Fibroblast of skin of back (primary cell): ENCODE measurements around the gene SRSF12.
"Not testable (repeated sequence)": the region's sequence is repeated elsewhere in the genome, so short reads cannot be mapped to it uniquely, and the experiment has no call there.

Experiments used
- DNase-seq: peaks from one replicate; pipeline ENCODE4 v3.0.0-alpha.2; 2013

SRSF12 gene

DNA sequence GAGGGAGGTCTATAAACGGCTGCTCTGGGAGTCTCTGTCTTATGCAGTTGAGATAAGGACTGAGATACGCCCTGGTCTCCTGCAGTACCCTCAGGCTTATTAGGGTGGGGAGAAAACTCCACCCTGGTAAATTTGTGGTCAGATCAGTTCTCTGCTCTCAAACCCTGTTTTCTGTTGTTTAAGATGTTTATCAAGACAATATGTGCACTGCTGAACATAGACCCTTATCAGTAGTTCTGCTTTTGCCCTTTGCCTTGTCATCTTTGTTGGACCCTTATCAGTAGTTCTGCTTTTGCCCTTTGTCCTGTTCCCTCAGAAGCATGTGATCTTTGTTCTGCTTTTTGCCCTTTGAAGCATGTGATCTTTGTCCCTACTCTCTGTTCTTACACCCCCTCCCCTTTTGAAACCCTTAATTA is 10.4 kb upstream of the SRSF12 start:
- not testable (repeated sequence) for DNase-seq

DNA sequence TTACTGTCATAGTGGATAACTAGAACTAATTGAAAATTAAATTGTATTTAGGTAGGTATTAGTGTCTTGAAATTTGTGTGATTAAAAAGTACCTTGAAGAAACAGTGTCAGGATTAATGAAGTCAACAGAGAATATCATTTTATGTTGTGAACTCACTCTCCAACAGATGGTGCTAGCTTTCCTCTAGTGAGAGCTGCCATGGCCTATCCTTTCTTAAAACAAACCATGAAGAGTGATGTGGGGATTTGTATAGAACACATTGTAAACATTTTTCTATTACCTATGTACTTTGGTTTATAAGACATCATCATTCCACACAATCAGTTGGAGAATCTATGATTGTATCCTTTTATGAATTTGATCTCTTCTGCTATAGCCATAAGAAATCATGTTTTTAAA is 4.8 kb upstream of the SRSF12 start:
- DNase-seq: peak; percentile 50

DNA sequence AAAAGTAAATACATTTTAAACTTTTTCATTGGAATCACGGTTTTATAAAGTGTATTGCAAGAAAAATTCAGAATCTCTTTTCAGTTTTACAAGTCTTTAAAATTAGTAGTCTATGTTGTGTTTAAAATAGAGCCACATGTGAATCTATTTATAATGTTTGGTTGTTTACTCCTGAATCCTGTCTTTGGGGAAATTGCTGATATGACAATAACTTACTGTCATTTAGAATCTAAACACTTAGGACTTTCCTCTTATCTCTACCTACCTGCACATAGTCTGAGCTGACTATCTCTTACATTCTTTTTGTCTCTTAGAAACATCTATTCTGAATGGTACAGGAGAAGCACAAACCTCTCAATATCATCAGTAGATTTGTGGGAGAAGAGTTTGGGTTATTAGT is 4.1 kb upstream of the SRSF12 start:
- no peak for DNase-seq

DNA sequence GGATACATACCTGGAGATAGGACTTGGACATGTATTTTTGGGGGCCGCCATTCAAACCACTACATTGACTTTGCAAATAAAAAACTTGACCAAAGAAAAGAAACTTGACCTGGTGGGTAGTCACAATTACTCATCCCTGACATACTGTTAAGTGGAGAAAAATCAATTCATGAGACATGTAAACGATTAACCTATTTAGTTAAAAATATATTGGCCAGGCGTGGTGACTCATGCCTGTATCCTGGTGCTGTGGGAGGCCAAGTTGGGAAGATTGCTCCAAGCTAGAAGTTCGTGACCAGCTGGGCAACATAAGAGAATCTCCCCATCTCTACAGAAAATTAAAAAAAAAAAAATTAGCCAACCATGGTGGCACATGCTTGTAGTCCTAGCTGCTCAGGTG is 2.5 kb upstream of the SRSF12 start:
- peak; percentile 12 for DNase-seq

DNA sequence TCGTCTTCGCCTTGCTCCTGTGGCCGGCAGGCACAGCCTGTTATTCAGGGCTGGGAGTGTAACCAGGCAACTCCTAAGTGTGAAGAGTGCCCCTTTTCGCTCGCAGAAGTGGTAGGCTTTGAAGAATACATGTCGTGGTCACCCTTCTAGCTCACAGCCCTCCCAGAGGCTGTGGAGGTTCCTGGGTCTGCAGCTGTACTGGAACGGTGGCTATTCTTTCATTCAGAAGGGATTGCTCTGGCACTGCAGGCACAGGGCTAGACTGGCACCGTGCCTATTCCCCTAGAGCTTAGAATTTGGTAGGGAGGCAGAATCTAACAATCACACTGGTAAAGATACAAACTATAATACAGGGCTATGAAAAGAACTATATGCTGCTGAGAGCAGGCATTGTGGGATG is 1.1 kb upstream of the SRSF12 start:
- no peak for DNase-seq

DNA sequence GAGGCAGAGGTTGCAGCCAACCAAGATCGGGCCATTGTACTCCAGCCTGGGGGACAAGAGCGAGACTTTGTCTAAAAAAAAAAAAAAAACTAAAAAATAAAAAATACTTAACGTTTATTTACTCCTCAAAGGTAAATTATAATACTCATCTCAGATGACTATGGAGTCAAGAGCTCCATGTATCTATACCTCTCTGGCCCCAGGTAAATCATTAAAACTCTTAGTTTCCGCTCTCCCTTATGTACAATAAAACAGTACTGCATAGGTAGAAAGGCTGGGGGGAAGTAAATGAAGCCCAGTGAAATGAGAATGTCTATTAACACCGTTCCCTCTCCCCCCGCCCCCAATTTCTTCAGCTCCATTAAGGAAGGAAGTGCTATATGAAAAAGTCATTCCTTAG is 1.2 kb downstream of the SRSF12 start:
- no peak for DNase-seq

DNA sequence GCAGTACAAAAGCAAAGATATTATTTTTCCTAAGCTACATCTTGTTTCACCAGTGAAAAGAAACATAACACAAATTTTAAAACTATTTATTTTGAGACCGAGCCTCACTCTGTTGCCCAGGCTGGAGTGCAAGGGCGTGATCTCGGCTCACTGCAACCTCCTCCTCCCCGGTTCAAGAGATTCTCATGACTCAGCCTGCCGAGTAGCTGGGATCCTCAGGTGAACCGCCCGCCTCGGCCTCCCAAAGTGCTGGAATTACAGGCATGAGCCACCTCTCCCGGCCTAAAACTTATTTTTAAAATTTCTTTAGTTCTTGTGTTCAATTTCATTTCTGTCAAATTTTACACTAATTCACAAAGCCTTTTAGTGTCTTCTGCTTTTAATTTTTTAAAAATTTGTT is 5.9 kb downstream of the SRSF12 start:
- DNase-seq: no peak

DNA sequence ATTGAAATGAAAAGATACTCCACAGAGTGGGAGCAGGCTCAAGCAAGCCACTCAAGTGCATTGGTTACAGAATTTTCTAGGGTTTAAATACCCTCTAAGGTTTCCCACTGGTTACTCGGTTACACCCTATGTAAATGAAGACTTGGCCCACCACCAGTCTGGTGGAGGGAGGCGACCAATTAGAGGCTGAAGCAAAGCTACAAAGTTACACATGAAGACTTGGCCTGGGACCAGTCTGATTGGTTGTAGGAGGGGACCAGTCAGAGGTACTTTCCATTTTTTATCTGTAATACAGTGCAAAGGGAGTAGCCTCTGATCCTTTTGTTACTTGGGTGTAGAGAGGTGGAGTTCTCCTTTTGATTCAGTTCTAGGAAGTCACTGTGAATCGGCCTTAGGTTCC is 7.6 kb downstream of the SRSF12 start:
- DNase-seq: no peak

DNA sequence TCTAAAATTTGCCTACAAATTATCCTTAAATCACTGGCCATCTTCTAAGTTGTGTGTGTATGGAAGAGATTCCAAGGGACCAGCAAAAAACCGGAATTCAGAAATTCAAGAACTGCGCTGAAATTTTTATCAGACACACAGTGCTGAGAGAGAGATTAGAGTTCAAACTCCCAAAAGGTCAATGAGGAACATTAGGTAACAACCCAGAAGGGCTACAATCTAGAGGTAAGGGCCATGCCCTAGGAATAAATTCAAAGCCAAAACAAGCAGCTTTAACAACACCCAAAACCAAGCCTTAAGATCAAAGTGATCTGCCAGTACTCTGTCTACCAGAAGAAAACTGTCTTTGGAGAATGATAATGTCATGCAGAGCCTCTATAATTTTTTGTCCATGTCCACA is 17.8 kb downstream of the SRSF12 start:
- peak; percentile 64 for DNase-seq

DNA sequence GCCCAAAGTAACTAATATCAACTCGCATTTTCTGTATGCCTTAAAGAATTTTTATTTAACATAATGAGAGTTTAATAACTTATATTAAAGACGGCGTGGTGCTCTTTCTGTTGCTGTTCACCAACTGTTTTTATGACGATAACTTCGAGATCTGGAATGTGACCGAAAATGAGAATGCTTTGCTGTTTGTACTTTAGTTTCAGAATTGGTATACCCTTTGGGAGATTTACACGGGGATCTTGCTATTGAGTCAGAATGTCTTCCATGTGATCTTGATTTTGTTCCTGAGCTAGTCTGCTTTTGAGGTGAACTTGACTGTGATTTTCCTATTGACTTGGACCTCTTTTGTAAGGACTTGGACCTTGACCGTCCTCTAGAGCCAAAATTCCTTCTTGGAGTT is 19.4 kb downstream of the SRSF12 start:
- DNase-seq: no peak

DNA sequence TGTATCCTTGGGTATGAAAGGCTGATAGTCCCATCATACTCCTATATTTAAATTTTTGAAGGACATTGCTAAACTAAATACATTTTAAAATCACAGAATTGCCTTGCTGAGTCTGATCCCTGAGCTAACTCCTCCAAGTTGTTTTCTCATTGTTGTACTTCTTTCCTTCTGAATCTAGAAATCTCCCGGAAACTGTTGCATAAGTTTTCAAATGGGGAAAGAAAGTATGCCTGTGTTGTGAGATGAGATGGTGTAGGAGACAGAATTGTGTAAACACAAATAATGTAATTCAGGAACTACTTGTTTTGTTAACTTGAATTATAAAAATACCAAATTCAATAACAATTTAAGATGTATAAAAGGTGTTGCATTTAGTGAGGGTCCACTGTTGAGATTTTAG is 30.0 kb downstream of the SRSF12 start:
- DNase-seq: no peak

DNA sequence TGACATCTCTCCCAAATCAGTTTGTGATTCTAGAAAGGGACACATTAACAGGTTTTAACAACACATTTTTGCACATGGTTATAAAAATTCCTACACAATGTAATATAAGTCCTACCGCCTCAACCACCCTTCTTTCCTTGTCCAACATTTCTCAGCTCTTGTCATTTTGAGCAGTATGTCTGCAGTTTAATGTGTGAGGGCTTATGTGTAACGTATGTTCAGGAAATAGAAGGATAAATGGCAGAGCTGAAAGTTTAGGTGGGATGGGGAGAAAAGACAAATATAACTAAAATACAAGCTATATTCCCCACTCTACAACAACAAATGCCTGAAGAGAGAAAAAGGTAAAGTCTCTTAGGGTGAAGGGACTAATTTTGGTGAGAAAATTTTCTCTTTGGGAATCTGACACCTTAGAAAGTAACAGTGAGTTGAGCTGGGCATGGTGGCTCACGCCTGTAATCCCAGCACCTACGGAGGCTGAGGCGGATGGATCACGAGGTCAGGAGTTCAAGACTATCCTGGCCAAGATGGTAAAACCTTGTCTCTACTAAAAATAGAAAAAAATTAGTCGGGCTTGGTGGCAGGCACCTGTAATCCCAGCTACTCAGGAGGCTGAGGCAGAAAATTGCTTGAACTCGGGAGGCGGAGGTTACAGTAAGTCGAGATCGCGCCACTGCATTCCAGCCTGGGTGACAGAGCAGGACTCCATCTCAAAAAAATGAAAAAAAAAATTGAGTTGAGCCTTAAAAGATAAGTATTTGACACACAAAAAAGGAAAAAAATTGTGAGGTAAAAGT is 32.3 kb downstream of the SRSF12 start:
- DNase-seq: no peak

DNA sequence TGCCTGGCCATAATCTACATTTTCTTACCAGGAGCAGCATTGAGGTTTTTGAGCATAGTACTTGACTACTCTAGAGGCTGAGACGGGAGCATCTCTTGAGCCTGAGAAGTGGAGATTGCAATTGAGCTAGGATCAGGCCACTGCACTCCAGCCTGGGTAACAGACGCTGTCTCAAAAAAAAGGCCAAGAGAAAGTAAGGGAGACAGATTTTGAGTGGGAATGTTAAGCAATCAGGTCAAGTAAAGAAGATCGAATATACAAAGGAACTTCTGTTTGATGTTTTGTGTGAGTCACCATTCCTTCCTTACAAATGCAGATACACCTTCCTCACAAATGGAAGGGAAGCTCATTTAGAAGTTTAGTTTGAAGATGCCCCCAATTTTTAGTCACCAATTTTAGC is 32.9 kb downstream of the SRSF12 start:
- DNase-seq: no peak

DNA sequence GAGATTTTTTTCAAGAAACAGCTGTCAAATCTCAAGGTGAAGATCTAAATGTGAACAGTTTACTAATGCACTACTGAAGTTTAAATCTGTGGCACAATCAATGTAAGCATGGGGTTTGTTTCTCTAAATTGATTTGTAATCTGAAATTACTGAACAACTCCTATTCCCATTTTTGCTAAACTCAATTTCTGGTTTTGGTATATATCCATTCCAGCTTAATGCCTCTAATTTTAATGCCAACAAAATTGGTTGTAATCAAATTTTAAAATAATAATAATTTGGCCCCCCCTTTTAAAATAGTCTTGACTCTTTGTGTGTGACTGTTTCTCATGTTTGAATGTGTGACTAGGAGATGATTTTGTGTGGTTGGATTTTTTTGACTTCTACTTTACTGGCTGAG is 33.3 kb downstream of the SRSF12 start:
- no peak for DNase-seq

DNA sequence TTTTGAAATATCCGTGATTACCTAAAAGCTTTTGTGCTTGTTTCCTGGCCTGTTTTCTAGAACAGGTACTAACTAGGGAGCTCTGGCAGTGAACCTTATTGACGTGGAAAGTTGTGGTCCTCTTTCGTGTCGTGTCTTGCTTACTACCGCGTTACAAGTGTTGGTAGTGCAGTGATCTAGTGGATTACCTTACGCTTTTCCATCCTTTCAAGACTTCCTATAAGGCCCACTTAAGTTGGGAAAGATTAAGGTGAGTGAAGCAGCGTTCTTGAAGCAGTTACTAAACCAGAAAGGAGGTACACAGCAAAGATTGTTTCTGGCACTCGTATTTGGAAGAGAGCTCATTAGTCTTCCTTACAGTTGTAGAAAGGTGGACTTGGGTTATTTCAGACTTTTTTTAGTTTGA is 35.4 kb downstream of the SRSF12 start:
- peak; percentile 27 for DNase-seq

DNA sequence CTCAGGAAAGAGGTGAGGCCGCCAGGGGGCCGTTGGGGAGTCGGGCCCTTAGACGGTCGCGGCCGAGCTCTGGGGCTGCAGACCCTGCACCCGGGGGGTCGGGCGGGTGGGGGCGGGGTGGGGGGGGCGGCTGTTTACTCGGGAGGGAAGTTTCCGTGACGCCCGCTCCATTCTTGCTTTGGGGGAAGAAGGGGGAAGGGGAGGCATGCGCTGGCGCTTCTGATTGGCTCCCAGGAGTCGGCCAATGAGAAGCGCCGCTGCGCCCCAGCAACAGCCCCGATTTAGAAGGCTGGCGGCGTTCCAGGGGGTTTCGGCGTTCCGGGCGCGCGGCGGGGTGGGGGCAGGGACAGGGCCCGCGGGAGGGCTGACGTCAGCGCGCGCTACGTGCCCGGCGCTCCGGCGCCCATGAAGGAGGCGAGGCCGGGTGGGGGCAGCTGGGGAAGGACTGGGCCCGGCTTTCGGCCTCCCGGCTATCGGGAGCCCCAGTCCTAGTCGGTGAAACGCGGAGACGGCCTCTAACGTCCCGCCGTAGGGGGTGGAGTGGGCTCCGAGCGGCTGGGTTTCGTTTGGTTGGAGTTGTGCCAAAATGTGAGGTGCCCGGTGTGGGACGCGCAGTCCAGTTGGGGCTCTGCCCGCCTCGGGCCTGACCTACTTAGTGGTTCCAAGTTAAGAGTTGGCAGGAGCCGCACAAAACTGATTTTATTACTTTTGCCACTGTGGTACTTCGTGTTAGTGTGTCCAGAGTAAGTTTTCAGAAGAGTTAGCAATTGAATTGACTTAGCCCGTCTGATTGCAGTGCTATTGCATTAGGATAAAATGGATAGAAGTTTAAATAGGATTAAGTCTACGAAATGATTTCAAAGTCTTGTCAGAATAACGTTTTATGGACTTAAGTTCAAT is 36.2 kb downstream of the SRSF12 start:
- DNase-seq: peak; percentile 97

DNA sequence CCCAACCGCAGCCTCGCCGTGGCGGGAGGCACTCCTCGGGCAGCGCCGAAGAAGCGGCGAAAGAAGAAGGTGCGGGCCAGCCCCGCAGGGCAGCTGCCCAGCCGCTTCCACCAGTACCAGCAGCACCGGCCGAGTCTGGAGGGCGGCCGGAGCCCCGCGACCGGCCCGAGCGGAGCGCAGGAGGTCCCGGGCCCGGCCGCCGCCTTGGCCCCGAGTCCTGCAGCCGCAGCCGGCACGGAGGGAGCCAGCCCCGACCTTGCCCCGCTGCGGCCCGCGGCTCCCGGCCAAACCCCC is 36.8 kb downstream of the SRSF12 start:
- no peak for DNase-seq

DNA sequence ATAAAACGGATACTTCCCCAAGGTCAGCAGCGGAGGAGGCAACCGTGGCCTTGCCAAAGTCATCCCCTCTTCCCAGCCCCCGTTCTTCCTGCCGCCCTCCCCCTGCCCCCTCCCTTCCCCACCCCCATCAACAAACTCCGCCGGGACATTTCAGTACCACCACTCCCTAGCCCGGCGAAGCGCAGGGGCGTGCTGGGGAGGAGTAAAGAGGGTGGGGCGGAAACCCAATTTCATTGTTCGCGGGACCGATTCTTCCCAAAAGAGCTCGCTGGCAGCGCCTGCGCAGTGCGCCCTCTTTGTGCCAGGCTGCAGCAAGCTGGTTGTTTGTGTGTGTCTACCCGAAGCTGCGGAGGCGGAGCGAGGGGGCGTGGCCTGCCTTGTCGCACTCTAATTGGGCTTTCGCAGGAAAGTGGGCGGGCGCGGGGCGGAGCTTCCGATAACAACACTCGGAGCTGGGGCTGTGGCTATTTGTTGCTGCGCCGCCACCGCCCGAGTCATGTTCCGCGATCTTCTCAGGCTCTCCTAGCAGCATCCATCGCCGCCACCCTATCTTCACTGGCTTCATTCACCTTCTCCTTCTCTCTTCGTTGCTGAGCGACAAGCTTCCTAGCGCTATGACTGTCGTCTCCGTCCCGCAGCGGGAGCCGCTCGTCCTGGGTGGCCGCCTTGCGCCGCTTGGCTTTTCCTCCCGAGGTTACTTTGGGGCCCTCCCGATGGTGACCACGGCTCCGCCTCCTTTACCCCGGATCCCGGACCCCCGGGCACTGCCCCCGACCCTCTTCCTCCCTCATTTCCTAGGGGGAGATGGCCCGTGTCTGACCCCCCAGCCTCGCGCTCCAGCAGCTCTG is 37.4 kb downstream of the SRSF12 start, which contains the start of gene PNRC1:
Gene PNRC1, plus strand, starts transcription at position 471 of the 848 bp plus-strand sequence. Its CDS starts 144 bp downstream, at position 615.
- DNase-seq: peak; percentile 99

DNA sequence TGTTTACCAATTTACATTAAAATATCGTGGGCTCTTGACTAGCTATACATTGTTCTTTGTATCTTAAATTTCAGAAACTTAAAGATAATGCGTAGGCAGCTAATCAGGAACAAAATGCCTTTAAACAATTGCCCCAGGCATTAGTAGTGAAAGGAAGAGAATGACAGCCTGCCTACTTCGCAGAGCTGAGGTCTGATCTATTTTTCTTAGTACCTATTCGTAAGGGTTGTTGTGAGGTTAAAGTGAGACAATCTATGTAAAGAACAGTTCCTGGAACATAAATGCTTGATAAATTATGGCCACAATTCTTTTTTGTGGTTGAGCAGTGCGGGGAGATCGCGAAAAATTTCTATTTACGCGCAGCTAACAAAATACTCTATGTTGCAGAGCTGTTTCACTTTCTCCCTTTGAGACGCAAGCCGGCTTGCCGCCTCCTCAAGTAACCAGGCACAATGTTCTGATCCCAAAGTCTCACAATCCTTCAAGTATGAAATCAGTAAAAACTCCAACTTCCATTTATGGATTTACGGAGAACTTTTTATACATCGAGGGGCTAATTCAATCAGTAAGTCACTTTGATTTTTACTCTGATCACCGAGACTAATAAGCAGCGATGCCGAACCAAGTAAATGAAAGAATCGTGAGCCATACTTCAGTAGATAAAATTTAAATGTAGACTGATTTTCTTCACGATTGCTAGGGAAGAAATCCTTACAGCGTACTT is 38.2 kb downstream of the SRSF12 start:
- DNase-seq: peak; percentile 68

DNA sequence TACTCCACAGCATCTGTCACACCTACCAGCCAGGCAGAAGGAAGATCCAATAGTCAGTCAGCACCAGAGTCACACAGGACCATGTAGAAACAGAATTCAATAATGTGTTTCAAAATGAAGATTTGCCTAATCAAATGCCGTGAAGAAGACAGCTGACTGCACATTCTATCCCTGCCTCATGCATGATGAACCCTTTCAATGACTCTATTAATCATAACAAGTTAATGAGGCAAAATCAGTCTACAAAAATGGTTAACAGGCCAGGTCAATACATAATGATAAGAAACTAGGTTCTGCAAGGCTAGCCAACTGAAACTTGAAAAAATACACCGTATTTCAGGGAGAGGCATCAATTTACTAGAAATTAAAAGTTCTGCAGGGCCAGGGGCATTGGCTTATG is 44.0 kb downstream of the SRSF12 start:
- DNase-seq: no peak

DNA sequence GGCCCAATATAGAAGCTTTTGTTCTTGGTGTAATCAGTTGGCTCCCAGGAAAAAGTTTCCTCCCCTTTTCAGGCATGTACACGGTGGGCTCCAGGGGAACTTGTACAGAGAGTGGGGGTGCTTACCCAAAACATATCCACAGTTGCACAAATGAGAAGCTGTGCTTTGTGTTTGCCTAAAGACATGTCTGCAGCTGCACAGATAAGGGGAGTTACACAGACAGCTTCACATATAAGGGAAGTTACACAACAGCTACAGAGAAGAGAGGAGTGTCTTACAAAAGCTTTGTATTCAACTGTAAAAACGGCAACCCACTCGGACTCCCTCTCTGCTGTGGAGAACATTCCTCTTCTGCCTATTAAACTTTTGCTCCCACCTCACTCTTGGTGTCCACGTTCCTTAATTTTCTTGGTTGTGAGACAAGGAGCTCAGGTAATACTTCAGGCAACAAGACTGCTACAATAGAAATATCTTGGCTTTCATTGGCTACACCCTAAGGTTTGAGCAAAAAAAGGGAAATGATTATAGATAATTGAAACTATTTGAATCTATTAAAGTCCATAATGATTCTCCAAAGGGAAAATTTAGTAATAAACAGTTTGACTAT is 44.8 kb downstream of the SRSF12 start:
- DNase-seq: no peak

DNA sequence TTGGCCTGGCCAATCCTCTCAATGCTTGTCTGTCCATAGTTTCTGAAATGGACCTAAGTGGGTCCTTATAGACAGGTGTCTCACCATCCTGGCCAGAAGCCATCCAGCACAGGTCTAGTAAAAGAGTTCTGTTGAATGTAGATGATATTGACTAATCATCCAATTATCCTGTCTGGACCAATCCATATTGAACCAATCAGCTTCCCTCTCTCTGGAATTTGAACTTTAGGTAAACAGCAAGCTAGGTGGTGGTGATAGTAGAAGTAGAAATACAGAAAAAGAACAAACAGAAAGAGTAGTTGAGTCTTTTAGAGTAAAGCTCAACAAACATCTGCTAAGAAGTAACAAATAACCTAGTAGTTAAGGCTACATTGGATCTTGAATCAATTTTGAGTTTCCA is 46.8 kb downstream of the SRSF12 start:
- no peak for DNase-seq
